Measurements from ENCODE around the gene PXDC1.
A peak's percentile ranks its signal among the peaks of the same experiment; 100 is the strongest.
"Not testable (repeated sequence)": the region's sequence is repeated elsewhere in the genome, so short reads cannot be mapped to it uniquely, and the experiment has no call there.

PXDC1 gene

DNA sequence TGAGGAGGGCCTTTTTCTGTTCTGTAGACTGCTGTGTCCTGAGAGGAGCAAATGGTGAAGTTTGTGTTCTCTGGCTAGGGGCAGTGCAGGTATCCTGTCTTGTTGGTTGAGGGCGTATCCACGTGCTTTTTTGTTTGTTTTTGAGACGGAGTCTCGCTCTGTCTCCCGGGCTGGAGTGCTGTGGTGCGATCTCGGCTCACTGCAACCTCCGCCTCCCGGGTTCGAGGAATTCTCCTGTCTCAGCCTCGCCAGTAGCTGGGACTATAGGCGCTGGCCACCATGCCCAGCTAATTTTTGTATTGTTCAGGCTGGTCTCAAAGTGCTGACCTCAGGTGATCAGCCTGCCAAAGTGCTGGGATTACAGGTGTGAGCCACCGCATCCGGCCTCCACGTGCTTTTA is 10.8 kb upstream of the PXDC1 start:
- no peak for DNase-seq

- DNase-seq = no peak
Measured at GRCh38 chr6:3761989-3762270, 10.4 kb upstream of the PXDC1 start.

GRCh38 chr6:3759646-3760232 is 8.2 kb upstream of the PXDC1 start:
- DNase-seq = no peak

- DNase-seq = no peak
Measured at GRCh38 chr6:3758842-3759144, 7.3 kb upstream of the PXDC1 start.

GRCh38 chr6:3757998-3758841 is 6.7 kb upstream of the PXDC1 start:
- DNase-seq = not testable (repeated sequence)

DNA sequence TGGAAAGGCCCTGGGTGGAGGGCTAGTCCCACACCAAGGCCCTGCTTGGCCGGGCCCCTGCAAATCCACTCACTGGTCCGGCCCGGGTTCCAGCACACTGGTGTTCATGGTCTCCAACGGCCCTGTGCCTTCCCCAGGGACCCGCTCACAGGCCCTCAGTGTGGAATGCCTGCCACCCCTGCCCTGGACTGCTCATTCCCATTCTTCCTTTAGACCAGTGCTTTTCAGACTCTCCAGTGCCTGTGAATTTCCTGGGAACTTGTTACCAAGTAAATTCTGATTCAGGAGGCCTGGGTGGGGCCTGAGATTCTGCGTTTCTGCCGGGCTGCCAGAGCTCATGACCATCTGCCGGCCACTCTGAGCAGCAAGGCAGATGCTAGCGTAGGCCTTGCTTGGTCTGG is 5.7 kb upstream of the PXDC1 start:
- DNase-seq = peak in 1 of 2 experiments; percentile 68

- no peak for DNase-seq
Measured at GRCh38 chr6:3756546-3756945, 5.0 kb upstream of the PXDC1 start.

DNA sequence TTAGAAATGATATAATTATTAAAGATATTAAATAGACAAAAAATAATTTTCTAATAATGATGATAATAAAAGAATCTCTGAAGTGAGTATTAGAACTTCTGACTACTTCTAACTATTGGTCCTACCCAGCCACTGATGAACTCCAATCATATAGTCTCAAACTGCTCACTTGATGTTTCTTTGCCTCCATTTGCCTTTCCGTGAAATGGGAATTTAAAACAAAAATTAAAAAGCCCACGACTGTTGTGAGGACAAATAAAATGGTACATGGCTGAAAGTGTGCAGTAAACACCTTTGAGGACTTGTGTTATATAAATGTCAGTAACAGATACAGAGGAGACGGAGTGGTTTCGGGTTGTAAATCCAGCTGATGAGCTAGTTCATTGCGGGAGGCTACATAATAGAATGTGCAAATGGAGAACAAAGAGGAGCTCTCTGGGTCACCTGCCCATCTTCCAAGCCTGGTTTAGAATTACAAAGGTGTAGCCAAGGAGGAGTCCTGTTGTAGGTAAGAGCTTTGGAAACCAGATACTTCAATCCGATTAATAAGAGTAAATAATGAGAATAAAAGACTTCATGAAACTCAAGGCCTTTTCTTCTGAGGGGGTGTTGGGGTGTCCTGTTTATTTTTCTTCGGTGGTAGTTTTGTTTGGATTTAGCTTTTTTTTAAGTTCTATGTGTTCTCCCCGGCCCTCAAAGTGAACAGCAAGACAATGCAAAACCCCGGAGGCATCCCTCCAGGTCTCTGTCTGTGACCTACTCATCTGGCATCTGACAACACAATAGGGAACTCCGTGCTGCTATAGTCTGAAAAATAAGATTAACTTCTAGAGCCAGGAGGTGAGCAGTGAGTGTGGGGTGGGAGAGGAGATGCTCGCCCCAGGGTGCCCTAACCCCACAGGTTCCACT is 4.4 kb upstream of the PXDC1 start:
- no peak for DNase-seq

GRCh38 chr6:3754776-3755175 is 3.3 kb upstream of the PXDC1 start:
- DNase-seq = no peak

- DNase-seq = not testable (repeated sequence)
Measured at GRCh38 chr6:3754032-3754725, 2.7 kb upstream of the PXDC1 start.

GRCh38 chr6:3753228-3753835 is 1.8 kb upstream of the PXDC1 start:
- no peak for DNase-seq

- DNase-seq = no peak
Measured at GRCh38 chr6:3752531-3753227, 1.2 kb upstream of the PXDC1 start.

- peak; percentile 25 to 74 for DNase-seq
Measured at GRCh38 chr6:3751730-3752530, 417 bp upstream of the PXDC1 start.

DNA sequence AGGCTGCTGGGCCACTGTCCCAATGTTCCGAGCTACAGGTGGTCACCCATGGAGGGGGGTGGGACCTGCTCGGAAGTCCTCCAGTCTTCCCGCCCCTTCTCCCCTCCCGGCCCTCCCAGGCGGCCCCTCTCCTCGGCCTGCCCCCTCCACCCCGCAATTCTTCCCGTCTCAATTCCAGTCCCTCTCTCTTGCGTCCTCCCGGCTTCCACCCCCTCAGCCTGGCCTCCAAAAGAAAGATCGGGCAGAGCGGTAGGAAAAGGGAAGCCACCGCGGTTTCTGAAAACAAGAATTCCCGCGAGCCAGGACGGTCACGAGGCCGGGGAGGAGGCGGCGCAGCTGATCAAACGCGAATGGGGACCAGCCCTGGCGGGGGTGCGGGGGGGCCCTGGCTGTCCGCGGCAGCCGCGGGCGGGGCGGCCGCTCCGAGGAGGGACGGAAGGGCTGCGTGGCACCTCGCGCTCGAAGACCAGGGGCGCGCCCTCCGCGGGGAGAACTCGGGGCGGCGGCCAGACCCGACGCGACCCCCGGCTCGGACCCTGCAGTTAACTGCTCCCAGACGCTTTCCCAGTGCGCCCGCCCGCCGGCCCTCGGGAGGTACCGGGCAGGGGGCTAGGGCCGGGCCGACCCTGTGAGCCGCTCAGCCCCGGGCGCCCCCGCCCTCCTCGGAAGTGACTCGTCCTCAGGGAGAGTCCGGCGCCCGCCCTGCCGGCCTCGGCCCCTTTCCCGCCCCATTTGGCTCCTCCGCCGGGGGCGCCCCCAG is 1.0 kb downstream of the PXDC1 start:
- DNase-seq = peak; percentile 32 to 38

DNA sequence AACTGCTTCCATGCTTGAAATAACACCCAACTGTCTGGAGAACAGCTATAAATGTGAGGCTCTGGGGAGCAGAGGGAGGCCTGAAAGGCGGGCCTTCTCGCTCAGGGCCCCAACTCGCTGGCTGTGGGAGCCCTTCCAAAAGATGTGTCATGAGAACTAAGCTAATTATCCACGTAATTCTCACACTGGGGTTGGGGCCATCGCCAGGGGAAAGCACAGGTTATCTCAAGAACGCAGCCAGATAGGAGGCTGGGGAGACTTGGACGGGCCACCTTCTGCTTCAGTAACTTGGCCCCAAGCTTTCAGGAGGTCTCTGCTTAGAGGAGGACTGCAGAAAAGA is 1.6 kb downstream of the PXDC1 start:
- no peak for DNase-seq

- no peak for DNase-seq
Measured at GRCh38 chr6:3749067-3749841, 2.3 kb downstream of the PXDC1 start.

GRCh38 chr6:3748208-3749066 is 3.1 kb downstream of the PXDC1 start:
- peak; percentile 8 to 40 for DNase-seq

GRCh38 chr6:3747100-3747737 is 4.3 kb downstream of the PXDC1 start:
- no peak for DNase-seq
